HG03342 (cell line): ENCODE data around the gene LRP2.
"Not testable (repeated sequence)": the region's sequence is repeated elsewhere in the genome, so short reads cannot be mapped to it uniquely, and the experiment has no call there.

Experiments
- ATAC-seq: cut with Tn5 transposase; IDR thresholded peaks from one replicate; pipeline ENCODE4 v1.9.1; 2021; ENCODE audit warnings: mild to moderate bottlenecking, moderate library complexity; ENCODE audit not compliant: unreplicated experiment

The LRP2 gene

GRCh38 chr2:169178804-169179390 is 183.4 kb downstream of the LRP2 start:
- no peak for ATAC-seq

GRCh38 chr2:169178364-169178763 is 184.0 kb downstream of the LRP2 start:
- no peak for ATAC-seq

- no peak for ATAC-seq
These were observed 187.2 kb downstream of the LRP2 start for GRCh38 chr2:169175112-169175511.

- no peak for ATAC-seq
These were observed 188.5 kb downstream of the LRP2 start for GRCh38 chr2:169173876-169174275.

- no peak for ATAC-seq
These were observed 189.4 kb downstream of the LRP2 start for GRCh38 chr2:169172914-169173313.

GRCh38 chr2:169172151-169172735 is 190.1 kb downstream of the LRP2 start:
- no peak for ATAC-seq

- no peak for ATAC-seq
These were observed 196.5 kb downstream of the LRP2 start for GRCh38 chr2:169165791-169166190.

- ATAC-seq, result no peak
These were observed 198.0 kb downstream of the LRP2 start for GRCh38 chr2:169164311-169164710.

- no peak for ATAC-seq
These were observed 199.7 kb downstream of the LRP2 start for GRCh38 chr2:169162613-169163012.

- no peak for ATAC-seq
These were observed 201.3 kb downstream of the LRP2 start for GRCh38 chr2:169160926-169161481.

- ATAC-seq, result no peak
These were observed 202.6 kb downstream of the LRP2 start for GRCh38 chr2:169159686-169160085.

GRCh38 chr2:169158874-169159273 is 203.5 kb downstream of the LRP2 start:
- ATAC-seq, result no peak

- no peak for ATAC-seq
These were observed 216.1 kb downstream of the LRP2 start for GRCh38 chr2:169146220-169146619.

GRCh38 chr2:169143998-169144397 is 218.3 kb downstream of the LRP2 start:
- ATAC-seq, result no peak

- peak; percentile 89 for ATAC-seq
These were observed 220.5 kb downstream of the LRP2 start for GRCh38 chr2:169141713-169142352.

- no peak for ATAC-seq
These were observed 222.2 kb downstream of the LRP2 start for GRCh38 chr2:169139993-169140767.

GRCh38 chr2:169139145-169139544 is 223.2 kb downstream of the LRP2 start:
- ATAC-seq, result no peak

GRCh38 chr2:169137924-169138323 is 224.4 kb downstream of the LRP2 start:
- ATAC-seq, result no peak

- no peak for ATAC-seq
These were observed 225.3 kb downstream of the LRP2 start for GRCh38 chr2:169136885-169137534.

GRCh38 chr2:169136428-169136827 is 225.9 kb downstream of the LRP2 start:
- ATAC-seq, result not testable (repeated sequence)

GRCh38 chr2:169134272-169134671 is 228.1 kb downstream of the LRP2 start:
- ATAC-seq, result not testable (repeated sequence)
